GM18511 (cell line): ENCODE data around the gene FNBP1.

Source experiments
- ATAC-seq: cut with Tn5 transposase; IDR thresholded peaks from one replicate; pipeline ENCODE4 v1.9.1; 2021; ENCODE audit warnings: mild to moderate bottlenecking, moderate library complexity; ENCODE audit not compliant: unreplicated experiment

The FNBP1 gene

GRCh38 chr9:129863059-129863690 lies 179.8 kb downstream of the FNBP1 start:
- no peak for ATAC-seq

- ATAC-seq, result no peak
Measured at GRCh38 chr9:129861447-129861827, 181.6 kb downstream of the FNBP1 start.

GRCh38 chr9:129860653-129861446 lies 182.1 kb downstream of the FNBP1 start:
- ATAC-seq, result no peak

GRCh38 chr9:129858167-129858962 lies 184.6 kb downstream of the FNBP1 start:
- ATAC-seq, result no peak

- no peak for ATAC-seq
Measured at GRCh38 chr9:129857207-129857606, 185.8 kb downstream of the FNBP1 start.

- ATAC-seq, result no peak
Measured at GRCh38 chr9:129854588-129855110, 188.3 kb downstream of the FNBP1 start.

GRCh38 chr9:129853614-129854013 lies 189.4 kb downstream of the FNBP1 start:
- ATAC-seq, result no peak

GRCh38 chr9:129852579-129852978 lies 190.4 kb downstream of the FNBP1 start:
- no peak for ATAC-seq

GRCh38 chr9:129851821-129852220 lies 191.2 kb downstream of the FNBP1 start:
- no peak for ATAC-seq

- ATAC-seq, result no peak
Measured at GRCh38 chr9:129850821-129851550, 192.0 kb downstream of the FNBP1 start.

- ATAC-seq, result no peak
Measured at GRCh38 chr9:129849901-129850300, 193.1 kb downstream of the FNBP1 start.

GRCh38 chr9:129848712-129849441 lies 194.1 kb downstream of the FNBP1 start:
- no peak for ATAC-seq

- no peak for ATAC-seq
Measured at GRCh38 chr9:129845373-129845772, 197.6 kb downstream of the FNBP1 start.

GRCh38 chr9:129841071-129841470 lies 201.9 kb downstream of the FNBP1 start:
- ATAC-seq, result no peak

- no peak for ATAC-seq
Measured at GRCh38 chr9:129840034-129840433, 203.0 kb downstream of the FNBP1 start.

GRCh38 chr9:129839324-129840023 lies 203.5 kb downstream of the FNBP1 start:
- ATAC-seq, result no peak

- ATAC-seq, result no peak
Measured at GRCh38 chr9:129838707-129839259, 204.2 kb downstream of the FNBP1 start.
